ENCODE data around the gene NELL1. TPM values are rescaled to one million over a fixed set of nuclear protein-coding genes. Genes with fewer than 3 reads are reported as not detected.

Gene NELL1
- total and polyA plus RNA-seq, 2 donors (not counting 3 experiments of a cell fraction or from before 2014, with no cell fraction given): not detected

DNA sequence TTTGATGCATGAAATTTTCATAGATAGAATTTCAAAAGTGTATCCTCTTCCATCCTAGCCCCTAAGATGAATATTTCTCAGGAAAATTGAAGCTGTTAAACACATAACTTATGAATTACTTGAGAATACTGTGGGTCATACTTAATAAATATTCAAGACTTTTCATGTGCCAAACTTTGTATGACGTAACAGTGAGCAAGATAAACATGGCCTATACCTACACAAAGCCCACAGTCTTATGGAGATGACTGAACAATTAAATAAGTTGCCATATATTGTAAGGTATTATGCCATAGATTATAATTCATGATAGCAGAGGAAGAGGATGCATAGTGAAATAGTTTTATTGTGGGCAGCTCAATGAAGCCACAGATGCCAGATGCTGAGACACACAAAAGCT lies 902.8 kb downstream of the NELL1 start:
- Histone ChIP-seq H2AFZ (ENCODE audit: low read depth, low read length) (no peak overlapping the region), H3K9ac (replicated peaks; ENCODE audit: extremely low read depth, insufficient read depth, low read length) (no peak overlapping the region), H3K9me3 (replicated peaks; ENCODE audit: control insufficient read depth, insufficient read depth, low read length) (peaks cover 2% of the 10 kb centered on the region), H3K4me1 (ENCODE audit: control insufficient read depth, extremely low read depth, insufficient read depth, low read length) (no peaks in the 10 kb centered on the region), H3K4me3 (replicated peaks in 1 of 3; ENCODE audit: insufficient read depth in 1 of 3, low read depth in 1 of 3, low read length in 3 of 3) (no peak overlapping the region), H3K4me2 (ENCODE audit: insufficient read depth, low read length) (no peak overlapping the region), H3K9me1 (replicated peaks; ENCODE audit: control insufficient read depth, extremely low read depth, insufficient read depth, low read length) (no peaks in the 10 kb centered on the region), H3K27ac (ENCODE audit: insufficient read depth, low read depth, low read length) (no peak overlapping the region), H4K20me1 (replicated peaks; ENCODE audit: control insufficient read depth, extremely low read depth, insufficient read depth, low read length) (no peaks in the 10 kb centered on the region), H3K27me3 (ENCODE audit: control insufficient read depth in 2 of 2, insufficient read depth in 2 of 2, low read length in 2 of 2) (no peaks in the 10 kb centered on the region), H3K36me3 (ENCODE audit: control insufficient read depth in 2 of 2, extremely low read depth in 1 of 2, insufficient read depth in 2 of 2, low read length in 2 of 2) (no peaks in the 10 kb centered on the region), H3K79me2 (ENCODE audit: control insufficient read depth, insufficient read depth, low read length) (no peaks in the 10 kb centered on the region)
- FAIRE-seq: no peak
- intact Hi-C loops (cut with micrococcal nuclease): no loop called here
- CTCF ChIA-PET: no interaction called here
- DNase-seq (ENCODE audit: low read depth, low spot score): no peak
- TF ChIP-seq MYC (IDR thresholded peaks at IDR 0.05; ENCODE audit: low read depth, low read length) (no peak), FOS (IDR thresholded peaks at IDR 0.05; ENCODE audit: borderline replicate concordance, insufficient read depth, low read length) (no peak), POLR2AphosphoS5 (IDR thresholded peaks at IDR 0.05; ENCODE audit: insufficient read depth, low read depth, low read length) (no peak)
- TF ChIP-seq, protein P1, sequence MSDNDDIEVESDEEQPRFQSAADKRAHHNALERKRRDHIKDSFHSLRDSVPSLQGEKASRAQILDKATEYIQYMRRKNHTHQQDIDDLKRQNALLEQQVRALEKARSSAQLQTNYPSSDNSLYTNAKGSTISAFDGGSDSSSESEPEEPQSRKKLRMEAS (IDR thresholded peaks at IDR 0.05; ENCODE audit: insufficient read depth, insufficient read length): no peak
- dilution Hi-C loops (cut with MboI; ENCODE audit: extremely low pct_ligation_motif_present, low sequenced_read_pairs): no loop called here
- POLR2A ChIA-PET: no interaction called here
- BruUV-seq (replicated peaks): no TSS peak

- Histone ChIP-seq H3K9me1 (replicated peaks; ENCODE audit: control insufficient read depth, extremely low read depth, insufficient read depth, low read length) (no peaks in the 10 kb centered on the region), H3K36me3 (ENCODE audit: control insufficient read depth in 2 of 2, extremely low read depth in 1 of 2, insufficient read depth in 2 of 2, low read length in 2 of 2) (no peaks in the 10 kb centered on the region), H3K9ac (replicated peaks; ENCODE audit: extremely low read depth, insufficient read depth, low read length) (no peak overlapping the region), H4K20me1 (replicated peaks; ENCODE audit: control insufficient read depth, extremely low read depth, insufficient read depth, low read length) (no peaks in the 10 kb centered on the region), H3K4me1 (ENCODE audit: control insufficient read depth, extremely low read depth, insufficient read depth, low read length) (no peaks in the 10 kb centered on the region), H3K27me3 (ENCODE audit: control insufficient read depth in 2 of 2, insufficient read depth in 2 of 2, low read length in 2 of 2) (no peaks in the 10 kb centered on the region), H3K9me3 (replicated peaks; ENCODE audit: control insufficient read depth, insufficient read depth, low read length) (no peaks in the 10 kb centered on the region), H3K27ac (ENCODE audit: insufficient read depth, low read depth, low read length) (no peak overlapping the region), H3K4me3 (replicated peaks in 1 of 3; ENCODE audit: insufficient read depth in 1 of 3, low read depth in 1 of 3, low read length in 3 of 3) (no peak overlapping the region), H2AFZ (ENCODE audit: low read depth, low read length) (no peak overlapping the region), H3K4me2 (ENCODE audit: insufficient read depth, low read length) (no peak overlapping the region), H3K79me2 (ENCODE audit: control insufficient read depth, insufficient read depth, low read length) (no peaks in the 10 kb centered on the region)
- FAIRE-seq (no peak), DNase-seq (ENCODE audit: low read depth, low spot score) (no peak)
- intact Hi-C loops (cut with micrococcal nuclease): no loop called here
- CTCF ChIA-PET: no interaction called here
- BruUV-seq (replicated peaks): no TSS peak
- dilution Hi-C loops (cut with MboI; ENCODE audit: extremely low pct_ligation_motif_present, low sequenced_read_pairs): no loop called here
- POLR2A ChIA-PET: no interaction called here
- TF ChIP-seq, protein P2, sequence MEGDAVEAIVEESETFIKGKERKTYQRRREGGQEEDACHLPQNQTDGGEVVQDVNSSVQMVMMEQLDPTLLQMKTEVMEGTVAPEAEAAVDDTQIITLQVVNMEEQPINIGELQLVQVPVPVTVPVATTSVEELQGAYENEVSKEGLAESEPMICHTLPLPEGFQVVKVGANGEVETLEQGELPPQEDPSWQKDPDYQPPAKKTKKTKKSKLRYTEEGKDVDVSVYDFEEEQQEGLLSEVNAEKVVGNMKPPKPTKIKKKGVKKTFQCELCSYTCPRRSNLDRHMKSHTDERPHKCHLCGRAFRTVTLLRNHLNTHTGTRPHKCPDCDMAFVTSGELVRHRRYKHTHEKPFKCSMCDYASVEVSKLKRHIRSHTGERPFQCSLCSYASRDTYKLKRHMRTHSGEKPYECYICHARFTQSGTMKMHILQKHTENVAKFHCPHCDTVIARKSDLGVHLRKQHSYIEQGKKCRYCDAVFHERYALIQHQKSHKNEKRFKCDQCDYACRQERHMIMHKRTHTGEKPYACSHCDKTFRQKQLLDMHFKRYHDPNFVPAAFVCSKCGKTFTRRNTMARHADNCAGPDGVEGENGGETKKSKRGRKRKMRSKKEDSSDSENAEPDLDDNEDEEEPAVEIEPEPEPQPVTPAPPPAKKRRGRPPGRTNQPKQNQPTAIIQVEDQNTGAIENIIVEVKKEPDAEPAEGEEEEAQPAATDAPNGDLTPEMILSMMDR (IDR thresholded peaks at IDR 0.05; ENCODE audit: extremely low read depth in 1 of 2, insufficient read depth in 1 of 2, low read depth in 1 of 2, low read length in 2 of 2): no peak
- TF ChIP-seq EZH2 (IDR thresholded peaks at IDR 0.05; ENCODE audit: borderline replicate concordance, low read depth, low read length, severe bottlenecking) (no peak), GATA2 (IDR thresholded peaks at IDR 0.05; ENCODE audit: insufficient read depth, insufficient read length, low read depth, low read length) (no peak), POLR2A (IDR thresholded peaks at IDR 0.05; ENCODE audit: low read depth, low read length) (no peak), JUN (IDR thresholded peaks at IDR 0.05; ENCODE audit: borderline replicate concordance, insufficient read depth, insufficient read length, low read depth) (no peak)
Measured at GRCh38 chr11:21582791-21583190, 913.4 kb downstream of the NELL1 start.

Data from endothelial cell of umbilical vein (primary cell).